B cell (primary cell): ENCODE data around the gene ADGRE2. TPM values are rescaled to one million over a fixed set of nuclear protein-coding genes. Genes with fewer than 3 reads are reported as not detected.

Experiments used
- ATAC-seq: fragments of 200-7000 bp; cut with Tn5 transposase; one replicate; pipeline ENCODE4 v1.10.0; 2021; ENCODE audit warnings: low read depth, mild to moderate bottlenecking, moderate number of reproducible peaks, moderate library complexity
- CTCF ChIA-PET: fragments of 350-600 bp; sonication (Branson Sonifier 250); formaldehyde crosslinking; loops from one replicate; lab custom pipeline; 2021; ENCODE audit warnings: antibody characterized with exemption, inconsistent platforms; lab: Charles Lee
- POLR2A ChIA-PET: fragments of 350-600 bp; sonication (Branson Sonifier 250); formaldehyde crosslinking; loops from one replicate; lab custom pipeline; 2021; ENCODE audit warnings: antibody characterized with exemption; lab: Charles Lee
- DNase-seq: peaks from one replicate; pipeline ENCODE4 v3.0.0; 2013
- H2AFZ ChIP-seq: 2 replicates; pipeline ENCODE4 v1.6.1; 2012; ENCODE audit warnings: mild to moderate bottlenecking, low read depth, low read length; ENCODE audit not compliant: insufficient read depth, poor library complexity, severe bottlenecking
- H3K27ac ChIP-seq, 2 donors: 1 replicate in 1 of 2; 2 replicates in 1 of 2; pipeline ENCODE4 v1.5.1; 2012 to 2013; ENCODE audit warnings: low read length in 2 of 2, mild to moderate bottlenecking in 2 of 2, moderate library complexity in 1 of 2
- H3K27me3 ChIP-seq, 4 experiments: fragments of 200-600 bp in 1 of 4; sonication (generic) in 1 of 4; replicated peaks in 1 of 4; 1 replicate in 2 of 4; 2 replicates in 2 of 4; pipeline versions ENCODE4 v1.6.1 to v1.7.0; 2013 to 2016; ENCODE audit warnings: low read length in 3 of 4, mild to moderate bottlenecking in 2 of 4, mixed read lengths in 1 of 4, moderate library complexity in 1 of 4; ENCODE audit not compliant: insufficient read depth in 4 of 4, control insufficient read depth in 3 of 4; ENCODE audit errors: control extremely low read depth in 1 of 4
- H3K36me3 ChIP-seq, 2 experiments: replicated peaks in 1 of 2; 1 replicate in 1 of 2; 2 replicates in 1 of 2; pipeline versions ENCODE4 v1.6.1 to v1.7.1; 2013; ENCODE audit warnings: low read length in 1 of 2; ENCODE audit not compliant: insufficient read depth in 2 of 2, control insufficient read depth in 1 of 2; ENCODE audit errors: control extremely low read depth in 1 of 2, extremely low read depth in 1 of 2
- H3K4me1 ChIP-seq, 2 donors: fragments of 200-600 bp in 1 of 2; sonication (generic) in 1 of 2; 1 replicate in 1 of 2; 2 replicates in 1 of 2; pipeline versions ENCODE4 v1.5.1 to v1.6.1; 2013 to 2017; ENCODE audit warnings: low read length in 2 of 2; ENCODE audit not compliant: control insufficient read depth in 2 of 2, insufficient read depth in 2 of 2
- H3K4me2 ChIP-seq: replicated peaks from 2 replicates; pipeline ENCODE3; 2012; ENCODE audit warnings: mild to moderate bottlenecking, low read depth, low read length; ENCODE audit not compliant: poor library complexity, severe bottlenecking
- H3K4me3 ChIP-seq, 5 experiments: fragments of 200-600 bp in 1 of 5; sonication (generic) in 1 of 5; 1 replicate in 3 of 5; 2 replicates in 2 of 5; pipeline versions ENCODE4 v1.5.1 to v1.7.0; 2011 to 2016; ENCODE audit warnings: low read length in 4 of 5, mild to moderate bottlenecking in 4 of 5, low read depth in 2 of 5, control low read depth in 1 of 5, moderate library complexity in 1 of 5; ENCODE audit not compliant: insufficient read depth in 1 of 5; ENCODE audit errors: control extremely low read depth in 1 of 5, extremely low read depth in 1 of 5
- H3K79me2 ChIP-seq: fragments of 200-600 bp; sonication (generic); one replicate; pipeline ENCODE4 v1.6.0; 2016; ENCODE audit warnings: low read length; ENCODE audit not compliant: control insufficient read depth, insufficient read depth
- H3K9ac ChIP-seq: fragments of 200-600 bp; sonication (generic); 2 replicates; pipeline ENCODE4 v1.6.1; 2017; ENCODE audit warnings: mild to moderate bottlenecking, low read length, moderate library complexity
- H3K9me3 ChIP-seq, 3 donors: one replicate each; pipeline versions ENCODE4 v1.6.1 to v1.7.1; 2013; ENCODE audit warnings: low read length in 2 of 3; ENCODE audit not compliant: control insufficient read depth in 2 of 3, insufficient read depth in 1 of 3; ENCODE audit errors: control extremely low read depth in 1 of 3
- H4K20me1 ChIP-seq: 2 replicates; pipeline ENCODE4 v1.6.0; 2012; ENCODE audit warnings: mild to moderate bottlenecking, low read length; ENCODE audit not compliant: insufficient read depth, control insufficient read depth, poor library complexity, severe bottlenecking
- H3K27ac Mint-ChIP-seq: one replicate; pipeline ENCODE4 v1.8.0; 2021; ENCODE audit warnings: mixed read lengths
- H3K27me3 Mint-ChIP-seq: one replicate; pipeline ENCODE4 v1.8.0; 2021; ENCODE audit warnings: mixed read lengths
- H3K4me1 Mint-ChIP-seq: one replicate; pipeline ENCODE4 v1.8.0; 2021; ENCODE audit warnings: mixed read lengths
- H3K4me3 Mint-ChIP-seq: one replicate; pipeline ENCODE4 v1.8.0; 2021; ENCODE audit warnings: mixed read lengths
- H3K9me3 Mint-ChIP-seq: one replicate; pipeline ENCODE4 v1.8.0; 2022; ENCODE audit warnings: mixed read lengths; ENCODE audit not compliant: insufficient read depth
- EZH2 ChIP-seq: IDR thresholded peaks from 2 replicates; pipeline ENCODE4 v1.6.1; 2012; ENCODE audit warnings: borderline replicate concordance, low read depth, mild to moderate bottlenecking, moderate library complexity, low read length; ENCODE audit not compliant: insufficient read depth, poor library complexity, severe bottlenecking
- WGBS: methylation state at CpG from one replicate; pipeline ENCODE4 v1.1.5; 2013; ENCODE audit warnings: missing lambda C conversion rate; ENCODE audit not compliant: insufficient coverage; 5-methylcytosine and 5-hydroxymethylcytosine counted together
- intact Hi-C: fragments of 100-400 bp; cut with micrococcal nuclease; formaldehyde crosslinking; loops from one replicate; pipeline ENCODE4 v1.10.0; 2022
- polyA plus RNA-seq: library from polyadenylated mRNA; depleted of rRNA; stranded (reverse); fragments of >200 nt; gene quantifications from 2 replicates; pipeline ENCODE4 v1.2.3, GENCODE V29; 2012
- total RNA-seq, 2 donors: library from RNA; stranded (reverse); fragments of 120-200 nt in 1 of 2; gene quantifications; 1 replicate in 1 of 2; 2 replicates in 1 of 2; pipeline versions ENCODE4 v1.2.3 to v1.2.4, GENCODE V29; 2013 to 2022
- TF ChIP-seq, protein P1 (sequence below): fragments of 200-600 bp; IDR thresholded peaks from one replicate; pipeline ENCODE4 v1.8.0; 2022; ENCODE audit warnings: antibody characterized with exemption, mild to moderate bottlenecking

The ADGRE2 gene
- total and polyA plus RNA-seq, 2 donors (not counting 1 experiment from before 2014, with no cell fraction given), result 0.52 to 0.89 TPM

- no peaks in the 10 kb centered on the region for H3K27me3 Mint-ChIP-seq
- no peak for TF ChIP-seq EZH2
- TF ChIP-seq, protein P1, sequence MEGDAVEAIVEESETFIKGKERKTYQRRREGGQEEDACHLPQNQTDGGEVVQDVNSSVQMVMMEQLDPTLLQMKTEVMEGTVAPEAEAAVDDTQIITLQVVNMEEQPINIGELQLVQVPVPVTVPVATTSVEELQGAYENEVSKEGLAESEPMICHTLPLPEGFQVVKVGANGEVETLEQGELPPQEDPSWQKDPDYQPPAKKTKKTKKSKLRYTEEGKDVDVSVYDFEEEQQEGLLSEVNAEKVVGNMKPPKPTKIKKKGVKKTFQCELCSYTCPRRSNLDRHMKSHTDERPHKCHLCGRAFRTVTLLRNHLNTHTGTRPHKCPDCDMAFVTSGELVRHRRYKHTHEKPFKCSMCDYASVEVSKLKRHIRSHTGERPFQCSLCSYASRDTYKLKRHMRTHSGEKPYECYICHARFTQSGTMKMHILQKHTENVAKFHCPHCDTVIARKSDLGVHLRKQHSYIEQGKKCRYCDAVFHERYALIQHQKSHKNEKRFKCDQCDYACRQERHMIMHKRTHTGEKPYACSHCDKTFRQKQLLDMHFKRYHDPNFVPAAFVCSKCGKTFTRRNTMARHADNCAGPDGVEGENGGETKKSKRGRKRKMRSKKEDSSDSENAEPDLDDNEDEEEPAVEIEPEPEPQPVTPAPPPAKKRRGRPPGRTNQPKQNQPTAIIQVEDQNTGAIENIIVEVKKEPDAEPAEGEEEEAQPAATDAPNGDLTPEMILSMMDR, result no peak
- H3K9ac ChIP-seq, result no peak overlapping the region
- no peak overlapping the region for H3K27ac ChIP-seq
- POLR2A ChIA-PET, result no interaction called here
- CTCF ChIA-PET, result no interaction called here
- ATAC-seq (no peak), DNase-seq (no peak)
- intact Hi-C loops, result no loop called here
- H3K27ac Mint-ChIP-seq, result no peak overlapping the region
- no peaks in the 10 kb centered on the region for H3K4me1 ChIP-seq
- H3K4me1 Mint-ChIP-seq, result no peaks in the 10 kb centered on the region
- H3K9me3 Mint-ChIP-seq, result peaks cover 5% of the 10 kb centered on the region
- no peak overlapping the region for H3K4me2 ChIP-seq
- no peaks in the 10 kb centered on the region for H3K27me3 ChIP-seq
- peaks cover 0 to 10% (median 9%) of the 10 kb centered on the region in 3 donors for H3K9me3 ChIP-seq
- no peak overlapping the region for H3K4me3 ChIP-seq
- no peak overlapping the region for H2AFZ ChIP-seq
- H3K36me3 ChIP-seq, result no peaks in the 10 kb centered on the region
- H4K20me1 ChIP-seq, result no peaks in the 10 kb centered on the region
- no CpG with 5 or more reads among the region's 1 CpG for WGBS
- H3K4me3 Mint-ChIP-seq, result no peak overlapping the region
- H3K79me2 ChIP-seq, result no peaks in the 10 kb centered on the region
These were observed 44.8 kb downstream of the ADGRE2 start for GRCh38 chr19:14733574-14733973.

- Mint-ChIP-seq H3K27ac (no peak overlapping the region), H3K4me3 (no peak overlapping the region), H3K27me3 (no peaks in the 10 kb centered on the region), H3K4me1 (no peaks in the 10 kb centered on the region), H3K9me3 (peaks cover 9% of the 10 kb centered on the region)
- H3K27ac ChIP-seq, result no peak overlapping the region
- no peaks in the 10 kb centered on the region for H3K36me3 ChIP-seq
- no peak overlapping the region for H2AFZ ChIP-seq
- POLR2A ChIA-PET, result no interaction called here
- no peaks in the 10 kb centered on the region for H3K79me2 ChIP-seq
- DNase-seq, result no peak
- ATAC-seq, result no peak
- TF ChIP-seq EZH2, result no peak
- TF ChIP-seq, protein P1, result no peak
- H3K9ac ChIP-seq, result no peak overlapping the region
- intact Hi-C loops, result no loop called here
- H3K4me3 ChIP-seq, result no peak overlapping the region
- peaks cover 0 to 17% (median 14%) of the 10 kb centered on the region in 3 donors for H3K9me3 ChIP-seq
- no peaks in the 10 kb centered on the region for H3K27me3 ChIP-seq
- H3K4me2 ChIP-seq, result no peak overlapping the region
- no peaks in the 10 kb centered on the region for H4K20me1 ChIP-seq
- H3K4me1 ChIP-seq, result no peaks in the 10 kb centered on the region
- CTCF ChIA-PET, result no interaction called here
These were observed 45.9 kb downstream of the ADGRE2 start for GRCh38 chr19:14732510-14732909.
